ENCODE measurements around the gene ADAM10.

ADAM10 gene

GRCh38 chr15:58760385-58761009 is 11.0 kb upstream of the ADAM10 start:
- Histone ChIP-seq H3K27me3 (ENCODE audit: control insufficient read depth in 5 of 5, insufficient read depth in 4 of 5, low read length in 5 of 5) (no peaks in the 10 kb centered on the region), H3K36me3 (ENCODE audit: control insufficient read depth in 5 of 5, insufficient read depth in 5 of 5, low read length in 5 of 5) (no peaks in the 10 kb centered on the region), H3K27ac (ENCODE audit: low read depth, low read length) (no peak overlapping the region), H3K4me3 (ENCODE audit: low read depth in 1 of 5, low read length in 5 of 5) (no peak overlapping the region), H3K9ac (ENCODE audit: low read length in 5 of 5) (no peak overlapping the region), H3K9me3 (ENCODE audit: control insufficient read depth in 5 of 5, low read length in 5 of 5) (no peaks in the 10 kb centered on the region), H3K4me1 (ENCODE audit: control insufficient read depth in 5 of 5, insufficient read depth in 5 of 5, low read length in 5 of 5) (no peaks in the 10 kb centered on the region)

- Histone ChIP-seq H3K9ac (ENCODE audit: low read length in 5 of 5) (no peak overlapping the region), H3K27ac (ENCODE audit: low read depth, low read length) (no peak overlapping the region), H3K9me3 (ENCODE audit: control insufficient read depth in 5 of 5, low read length in 5 of 5) (no peaks in the 10 kb centered on the region), H3K27me3 (ENCODE audit: control insufficient read depth in 5 of 5, insufficient read depth in 4 of 5, low read length in 5 of 5) (no peaks in the 10 kb centered on the region), H3K4me1 (ENCODE audit: control insufficient read depth in 5 of 5, insufficient read depth in 5 of 5, low read length in 5 of 5) (no peaks in the 10 kb centered on the region), H3K36me3 (ENCODE audit: control insufficient read depth in 5 of 5, insufficient read depth in 5 of 5, low read length in 5 of 5) (no peaks in the 10 kb centered on the region), H3K4me3 (ENCODE audit: low read depth in 1 of 5, low read length in 5 of 5) (no peak overlapping the region)
These were observed 8.6 kb upstream of the ADAM10 start for GRCh38 chr15:58758141-58758540.

- Histone ChIP-seq H3K4me1 (ENCODE audit: control insufficient read depth in 5 of 5, insufficient read depth in 5 of 5, low read length in 5 of 5) (no peaks in the 10 kb centered on the region), H3K9me3 (ENCODE audit: control insufficient read depth in 5 of 5, low read length in 5 of 5) (no peaks in the 10 kb centered on the region), H3K27me3 (ENCODE audit: control insufficient read depth in 5 of 5, insufficient read depth in 4 of 5, low read length in 5 of 5) (no peaks in the 10 kb centered on the region), H3K9ac (ENCODE audit: low read length in 5 of 5) (no peak overlapping the region), H3K36me3 (ENCODE audit: control insufficient read depth in 5 of 5, insufficient read depth in 5 of 5, low read length in 5 of 5) (no peaks in the 10 kb centered on the region), H3K27ac (ENCODE audit: low read depth, low read length) (no peak overlapping the region), H3K4me3 (ENCODE audit: low read depth in 1 of 5, low read length in 5 of 5) (no peak overlapping the region)
These were observed 6.4 kb upstream of the ADAM10 start for GRCh38 chr15:58755956-58756355.

- H3K9ac ChIP-seq (ENCODE audit: low read length in 5 of 5), result no peak overlapping the region
- H3K4me3 ChIP-seq (ENCODE audit: low read depth in 1 of 5, low read length in 5 of 5), result no peak overlapping the region
- no peaks in the 10 kb centered on the region for H3K27me3 ChIP-seq (ENCODE audit: control insufficient read depth in 5 of 5, insufficient read depth in 4 of 5, low read length in 5 of 5)
- H3K27ac ChIP-seq (ENCODE audit: low read depth, low read length), result no peak overlapping the region
- H3K9me3 ChIP-seq (ENCODE audit: control insufficient read depth in 5 of 5, low read length in 5 of 5), result no peaks in the 10 kb centered on the region
- peaks cover 0 to 5% (median 4%) of the 10 kb centered on the region in 5 donors for H3K4me1 ChIP-seq (ENCODE audit: control insufficient read depth in 5 of 5, insufficient read depth in 5 of 5, low read length in 5 of 5)
- H3K36me3 ChIP-seq (ENCODE audit: control insufficient read depth in 5 of 5, insufficient read depth in 5 of 5, low read length in 5 of 5), result no peaks in the 10 kb centered on the region
These were observed 5.8 kb upstream of the ADAM10 start for GRCh38 chr15:58755350-58755749.

- Histone ChIP-seq H3K27ac (ENCODE audit: low read depth, low read length) (no peak overlapping the region), H3K4me1 (ENCODE audit: control insufficient read depth in 5 of 5, insufficient read depth in 5 of 5, low read length in 5 of 5) (peaks cover 0 to 19% (median 18%) of the 10 kb centered on the region in 5 donors), H3K27me3 (ENCODE audit: control insufficient read depth in 5 of 5, insufficient read depth in 4 of 5, low read length in 5 of 5) (no peaks in the 10 kb centered on the region), H3K9me3 (ENCODE audit: control insufficient read depth in 5 of 5, low read length in 5 of 5) (no peaks in the 10 kb centered on the region), H3K36me3 (ENCODE audit: control insufficient read depth in 5 of 5, insufficient read depth in 5 of 5, low read length in 5 of 5) (no peaks in the 10 kb centered on the region), H3K9ac (ENCODE audit: low read length in 5 of 5) (no peak overlapping the region), H3K4me3 (ENCODE audit: low read depth in 1 of 5, low read length in 5 of 5) (no peak overlapping the region)
These were observed 3.2 kb upstream of the ADAM10 start for GRCh38 chr15:58752716-58753115.

GRCh38 chr15:58748852-58749531 is 515 bp downstream of the ADAM10 start:
- H3K27me3 ChIP-seq (ENCODE audit: control insufficient read depth in 5 of 5, insufficient read depth in 4 of 5, low read length in 5 of 5), result no peaks in the 10 kb centered on the region
- H3K4me1 ChIP-seq (ENCODE audit: control insufficient read depth in 5 of 5, insufficient read depth in 5 of 5, low read length in 5 of 5), result peaks cover 0 to 35% (median 26%) of the 10 kb centered on the region in 5 donors
- peak overlapping the region; percentile 16 to 90 (median 85) for H3K9ac ChIP-seq (ENCODE audit: low read length in 5 of 5)
- peak overlapping the region; percentile 74 to 90 (median 86) for H3K4me3 ChIP-seq (ENCODE audit: low read depth in 1 of 5, low read length in 5 of 5)
- H3K36me3 ChIP-seq (ENCODE audit: control insufficient read depth in 5 of 5, insufficient read depth in 5 of 5, low read length in 5 of 5), result no peaks in the 10 kb centered on the region
- no peaks in the 10 kb centered on the region for H3K9me3 ChIP-seq (ENCODE audit: control insufficient read depth in 5 of 5, low read length in 5 of 5)
- peak overlapping the region; percentile 84 for H3K27ac ChIP-seq (ENCODE audit: low read depth, low read length)

GRCh38 chr15:58748040-58748851 is 1.3 kb downstream of the ADAM10 start:
- Histone ChIP-seq H3K4me3 (ENCODE audit: low read depth in 1 of 5, low read length in 5 of 5) (peak overlapping the region; percentile 74 to 90 (median 79)), H3K9me3 (ENCODE audit: control insufficient read depth in 5 of 5, low read length in 5 of 5) (no peaks in the 10 kb centered on the region), H3K4me1 (ENCODE audit: control insufficient read depth in 5 of 5, insufficient read depth in 5 of 5, low read length in 5 of 5) (peaks cover 0 to 35% (median 26%) of the 10 kb centered on the region in 5 donors), H3K36me3 (ENCODE audit: control insufficient read depth in 5 of 5, insufficient read depth in 5 of 5, low read length in 5 of 5) (no peaks in the 10 kb centered on the region), H3K27me3 (ENCODE audit: control insufficient read depth in 5 of 5, insufficient read depth in 4 of 5, low read length in 5 of 5) (no peaks in the 10 kb centered on the region), H3K27ac (ENCODE audit: low read depth, low read length) (peak overlapping the region; percentile 84), H3K9ac (ENCODE audit: low read length in 5 of 5) (peak overlapping the region; percentile 16 to 90 (median 85))

GRCh38 chr15:58746174-58746573 is 3.3 kb downstream of the ADAM10 start:
- Histone ChIP-seq H3K27ac (ENCODE audit: low read depth, low read length) (no peak overlapping the region), H3K9ac (ENCODE audit: low read length in 5 of 5) (no peak overlapping the region), H3K9me3 (ENCODE audit: control insufficient read depth in 5 of 5, low read length in 5 of 5) (no peaks in the 10 kb centered on the region), H3K27me3 (ENCODE audit: control insufficient read depth in 5 of 5, insufficient read depth in 4 of 5, low read length in 5 of 5) (no peaks in the 10 kb centered on the region), H3K4me3 (ENCODE audit: low read depth in 1 of 5, low read length in 5 of 5) (no peak overlapping the region), H3K4me1 (ENCODE audit: control insufficient read depth in 5 of 5, insufficient read depth in 5 of 5, low read length in 5 of 5) (peaks cover 0 to 35% (median 29%) of the 10 kb centered on the region in 5 donors), H3K36me3 (ENCODE audit: control insufficient read depth in 5 of 5, insufficient read depth in 5 of 5, low read length in 5 of 5) (no peaks in the 10 kb centered on the region)

GRCh38 chr15:58742819-58743502 is 6.5 kb downstream of the ADAM10 start:
- no peaks in the 10 kb centered on the region for H3K9me3 ChIP-seq (ENCODE audit: control insufficient read depth in 5 of 5, low read length in 5 of 5)
- H3K9ac ChIP-seq (ENCODE audit: low read length in 5 of 5), result no peak overlapping the region
- no peak overlapping the region for H3K4me3 ChIP-seq (ENCODE audit: low read depth in 1 of 5, low read length in 5 of 5)
- no peaks in the 10 kb centered on the region for H3K36me3 ChIP-seq (ENCODE audit: control insufficient read depth in 5 of 5, insufficient read depth in 5 of 5, low read length in 5 of 5)
- no peaks in the 10 kb centered on the region for H3K27me3 ChIP-seq (ENCODE audit: control insufficient read depth in 5 of 5, insufficient read depth in 4 of 5, low read length in 5 of 5)
- no peak overlapping the region for H3K27ac ChIP-seq (ENCODE audit: low read depth, low read length)
- H3K4me1 ChIP-seq (ENCODE audit: control insufficient read depth in 5 of 5, insufficient read depth in 5 of 5, low read length in 5 of 5), result peaks cover 0 to 31% (median 24%) of the 10 kb centered on the region in 5 donors

Measured in subcutaneous abdominal adipose tissue (tissue), 5 donors.